Germinal center (tissue), 1 donor: ENCODE data around the gene TRMT44.
"Not testable (repeated sequence)": the region's sequence is repeated elsewhere in the genome, so short reads cannot be mapped to it uniquely, and the experiment has no call there.

Source experiments
- DNase-seq: peaks from one replicate; pipeline ENCODE4 v3.0.0; 2012; ENCODE audit warnings: mixed read lengths, low spot score

Gene TRMT44

GRCh38 chr4:8512510-8512909, 71.9 kb downstream of the TRMT44 start:
- no peak for DNase-seq

- DNase-seq, result not testable (repeated sequence)
Observed at GRCh38 chr4:8513080-8513479, 72.5 kb downstream of the TRMT44 start.

GRCh38 chr4:8513931-8514330, 73.4 kb downstream of the TRMT44 start:
- no peak for DNase-seq

- DNase-seq, result no peak
Observed at GRCh38 chr4:8514391-8514790, 73.8 kb downstream of the TRMT44 start.

- no peak for DNase-seq
Observed at GRCh38 chr4:8515316-8516060, 74.9 kb downstream of the TRMT44 start.

- no peak for DNase-seq
Observed at GRCh38 chr4:8516061-8516573, 75.5 kb downstream of the TRMT44 start.

GRCh38 chr4:8516996-8517550, 76.5 kb downstream of the TRMT44 start:
- DNase-seq, result no peak

- DNase-seq, result no peak
Observed at GRCh38 chr4:8517946-8518345, 77.4 kb downstream of the TRMT44 start.

- DNase-seq, result no peak
Observed at GRCh38 chr4:8522160-8523120, 81.9 kb downstream of the TRMT44 start.

GRCh38 chr4:8523175-8523574, 82.6 kb downstream of the TRMT44 start:
- DNase-seq, result no peak

- DNase-seq, result no peak
Observed at GRCh38 chr4:8523766-8524165, 83.2 kb downstream of the TRMT44 start.

GRCh38 chr4:8524595-8525382, 84.2 kb downstream of the TRMT44 start:
- no peak for DNase-seq

GRCh38 chr4:8525383-8526120, 85.0 kb downstream of the TRMT44 start:
- no peak for DNase-seq
